Dedifferentiated amniotic fluid mesenchymal stem cell (primary cell): ENCODE results near the gene MIGA1.
A peak's percentile ranks its signal among the peaks of the same experiment; 100 is the strongest.
"Not testable (repeated sequence)": the region's sequence is repeated elsewhere in the genome, so short reads cannot be mapped to it uniquely, and the experiment has no call there.

ENCODE experiments used
- DNase-seq: peaks from one replicate; pipeline ENCODE4 v3.0.0-alpha.2; 2016; ENCODE audit errors: extremely low spot score

MIGA1 gene

DNA sequence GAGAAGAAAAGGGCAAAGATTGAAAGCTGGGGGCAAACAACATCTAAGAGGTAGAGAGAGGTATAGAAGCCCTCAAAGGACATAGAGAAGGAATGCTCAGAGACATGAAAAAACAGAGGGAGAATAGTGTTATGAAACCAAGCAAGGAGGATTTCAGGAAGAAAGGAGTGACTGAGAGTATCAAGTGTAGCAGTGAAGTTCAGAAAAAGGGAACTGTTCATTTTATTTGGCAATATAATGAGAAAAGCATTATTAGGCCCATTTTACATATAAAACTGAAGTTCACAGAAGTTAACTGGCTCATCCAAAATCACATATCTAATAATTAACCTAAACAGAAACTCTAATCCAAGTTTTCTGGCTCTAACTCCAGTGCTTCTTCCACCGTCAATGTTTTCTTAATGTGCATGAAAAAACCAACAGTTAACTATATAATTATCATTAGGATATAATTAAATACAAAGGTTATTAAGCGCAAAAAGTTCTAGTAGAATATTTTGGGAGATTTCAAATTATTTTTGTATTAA lies 126.6 kb downstream of the MIGA1 start:
- no peak for DNase-seq

DNA sequence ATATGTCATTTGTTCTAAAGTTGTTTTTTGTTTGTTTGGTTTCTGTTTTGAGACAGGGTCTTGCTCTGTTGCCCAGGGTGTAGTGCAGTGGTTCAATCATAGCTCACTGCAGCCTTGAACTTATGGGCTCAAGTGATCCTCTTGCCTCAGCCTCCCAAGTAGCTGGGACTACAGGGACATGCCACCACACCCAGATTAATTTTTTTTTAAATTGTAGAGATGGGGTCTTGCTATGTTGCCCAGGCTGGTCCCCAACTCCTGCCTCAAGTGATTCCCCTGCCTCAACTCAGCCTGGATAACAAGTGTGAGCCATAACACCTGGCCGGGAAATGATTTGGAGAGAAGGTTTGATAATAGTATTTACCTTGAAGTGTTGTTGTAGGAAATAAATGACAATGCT lies 127.2 kb downstream of the MIGA1 start:
- no peak for DNase-seq

DNA sequence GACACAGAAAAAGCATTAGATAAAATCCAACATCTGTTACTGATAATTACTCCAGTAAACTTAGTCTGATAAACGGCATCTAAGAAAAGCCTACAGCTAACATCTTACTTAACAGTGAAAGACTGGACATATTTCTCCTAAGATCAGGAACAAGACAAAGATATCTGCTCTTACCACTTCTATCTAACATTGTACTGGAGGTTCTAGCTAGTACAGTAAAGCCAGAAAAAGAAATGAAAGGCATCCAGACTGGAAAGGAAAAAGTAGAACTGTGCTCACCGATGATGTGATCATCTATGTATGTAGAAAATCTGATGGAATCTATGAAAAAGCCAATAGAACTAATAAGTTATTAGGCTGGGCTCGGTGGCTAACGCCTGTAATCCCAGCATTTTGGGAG lies 130.7 kb downstream of the MIGA1 start:
- no peak for DNase-seq

DNA sequence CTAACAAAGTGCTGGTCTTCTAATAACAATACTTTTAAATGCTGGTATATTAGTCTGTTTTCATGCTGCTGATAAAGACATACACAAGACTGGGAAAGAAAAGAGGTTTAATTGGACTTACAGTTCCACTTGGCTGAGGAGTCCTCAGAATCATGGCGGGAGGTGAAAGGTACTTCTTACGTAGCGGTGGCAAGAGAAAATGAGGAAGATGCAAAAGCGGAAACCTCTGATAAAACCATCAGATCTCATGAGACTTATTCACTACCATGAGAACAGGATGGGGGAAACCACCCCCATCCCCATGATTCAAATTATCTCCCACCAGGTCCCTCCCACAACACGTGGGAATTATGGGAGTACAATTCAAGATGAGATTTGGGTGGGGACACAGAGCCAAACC lies 139.5 kb downstream of the MIGA1 start:
- DNase-seq = not testable (repeated sequence)

DNA sequence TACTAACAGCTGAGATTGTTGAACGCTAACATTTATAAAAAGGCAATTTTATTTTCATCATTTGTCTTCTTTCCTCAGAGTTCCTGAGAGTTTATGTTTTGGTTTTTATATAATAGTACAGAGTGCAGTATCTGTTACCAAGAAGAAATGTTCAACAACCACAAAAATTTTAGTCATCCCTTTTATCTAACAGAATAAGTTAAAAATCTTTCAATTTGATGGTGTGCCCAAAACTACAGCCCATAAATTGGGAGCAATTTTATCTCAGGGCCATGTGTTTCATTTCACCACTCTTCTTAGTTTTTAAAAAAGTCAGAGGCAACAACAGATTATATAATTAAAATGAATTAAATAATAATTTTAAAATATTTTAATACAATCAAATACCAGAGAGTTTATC lies 146.1 kb downstream of the MIGA1 start:
- DNase-seq = peak; percentile 71

DNA sequence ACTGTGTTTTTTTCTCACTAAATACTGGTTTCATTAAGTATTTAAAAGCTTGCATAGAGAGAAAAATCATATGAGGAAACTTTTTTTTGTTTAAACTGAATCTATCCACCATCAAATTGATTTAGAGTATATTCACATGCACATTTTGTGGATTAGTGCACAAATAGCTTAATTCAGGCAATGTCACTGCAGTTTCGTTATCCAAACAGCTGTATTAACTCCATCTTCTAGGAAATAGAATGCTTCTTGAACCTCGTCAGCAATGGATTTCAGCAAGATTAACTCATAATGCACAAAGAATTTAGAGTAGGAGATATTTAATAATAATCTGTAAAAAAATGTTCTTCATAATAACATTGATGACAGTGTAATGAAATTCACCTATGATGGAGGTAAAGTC lies 146.5 kb downstream of the MIGA1 start:
- DNase-seq = no peak

DNA sequence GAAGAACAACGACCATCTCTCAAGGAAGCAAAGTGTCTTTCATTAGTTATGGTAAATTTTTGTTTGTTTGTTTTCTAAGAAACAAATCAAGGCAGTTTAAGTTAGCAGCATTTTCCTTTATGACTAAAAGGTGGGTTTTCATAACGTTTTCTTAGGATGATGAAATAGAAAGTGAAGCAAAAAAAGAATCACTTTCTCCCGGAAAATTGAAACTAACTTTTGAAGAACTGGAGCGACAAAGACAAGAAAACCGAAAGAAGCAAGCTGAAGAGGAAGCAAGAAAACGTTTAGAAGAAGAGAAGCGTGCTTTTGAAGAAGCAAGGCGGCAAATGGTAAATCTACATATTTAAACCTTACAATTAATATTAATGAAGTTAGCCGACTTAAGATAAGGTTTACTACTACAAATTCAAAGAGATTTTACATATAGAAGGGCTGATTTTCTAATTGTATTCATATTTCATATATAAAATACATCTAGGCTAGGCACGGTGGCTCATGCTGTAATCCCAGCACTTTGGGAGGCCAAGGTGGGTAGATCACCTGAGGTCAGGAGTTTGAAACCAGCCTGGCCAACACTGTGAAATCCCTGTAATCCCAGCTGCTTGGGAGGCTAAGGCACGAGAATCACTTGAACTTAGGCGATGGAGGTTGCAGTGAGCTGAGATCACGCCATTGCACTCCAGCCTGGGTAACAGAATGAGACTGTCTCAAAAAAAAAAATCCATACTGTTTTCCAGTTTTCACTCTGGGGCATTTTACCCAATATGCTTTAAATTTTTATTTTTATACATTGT lies 147.3 kb downstream of the MIGA1 start:
- DNase-seq = no peak

DNA sequence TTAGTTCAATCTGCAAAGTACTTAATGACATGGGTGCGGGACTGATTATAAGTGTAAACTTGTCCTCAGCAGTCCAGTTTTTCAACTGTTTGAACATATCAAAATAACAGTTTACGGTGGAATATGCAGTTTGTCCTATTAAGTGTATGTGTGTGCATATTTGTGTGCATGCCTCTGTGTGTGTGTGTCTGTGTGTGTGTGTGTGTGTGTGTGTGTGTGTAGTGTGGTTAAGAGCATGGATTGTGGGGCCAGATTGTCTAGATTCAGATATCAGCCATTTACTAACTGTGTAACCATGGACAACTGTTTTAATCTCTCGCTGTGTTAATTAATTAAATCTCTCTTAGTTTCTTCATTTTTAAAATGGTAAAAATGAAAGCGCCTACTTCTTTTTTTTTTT lies 148.0 kb downstream of the MIGA1 start:
- no peak for DNase-seq
